HL-60 (cell line): ENCODE data around the gene NCOR2.

Source experiments
- DNase-seq, 2 experiments: peaks; one replicate each; pipeline ENCODE4 v3.0.0-alpha.2; 2010 to 2020; ENCODE audit warnings: low read depth in 1 of 2, low spot score in 1 of 2
- H3K27ac ChIP-seq: fragments of 250-450 bp; sonication (Bioruptor Pico); replicated peaks from 2 replicates; pipeline ENCODE4 v1.5.1; 2020; ENCODE audit warnings: mild to moderate bottlenecking, moderate library complexity
- H3K27me3 ChIP-seq: fragments of 250-450 bp; sonication (Bioruptor Pico); 2 replicates; pipeline ENCODE4 v1.5.1; 2021; ENCODE audit warnings: mild to moderate bottlenecking, moderate library complexity; ENCODE audit not compliant: insufficient read depth, poor library complexity, severe bottlenecking
- H3K4me3 ChIP-seq: replicated peaks from 2 replicates; pipeline ENCODE4 v1.5.1; 2011; ENCODE audit warnings: mild to moderate bottlenecking, control low read depth, low read length; ENCODE audit not compliant: insufficient read depth
- GABPA ChIP-seq: IDR thresholded peaks from 2 replicates; pipeline ENCODE4 v1.6.1; 2012; ENCODE audit warnings: low read depth
- POLR2AphosphoS5 ChIP-seq: IDR thresholded peaks from 2 replicates; pipeline ENCODE4 v1.6.1; 2012; ENCODE audit warnings: low read depth
- SPI1 ChIP-seq: IDR thresholded peaks from 2 replicates; pipeline ENCODE4 v1.6.1; 2012; ENCODE audit warnings: low read depth, mild to moderate bottlenecking, borderline replicate concordance
- TF ChIP-seq, protein P1 (sequence below): IDR thresholded peaks from one replicate; pipeline ENCODE4 v1.5.1; 2011; ENCODE audit warnings: low read length, control low read depth, inconsistent platforms; ENCODE audit not compliant: insufficient read depth
- TF ChIP-seq, protein P2 (sequence below): IDR thresholded peaks from 2 replicates; pipeline ENCODE4 v1.6.1; 2012; ENCODE audit warnings: low read depth; ENCODE audit not compliant: insufficient replicate concordance

NCOR2 gene

DNA sequence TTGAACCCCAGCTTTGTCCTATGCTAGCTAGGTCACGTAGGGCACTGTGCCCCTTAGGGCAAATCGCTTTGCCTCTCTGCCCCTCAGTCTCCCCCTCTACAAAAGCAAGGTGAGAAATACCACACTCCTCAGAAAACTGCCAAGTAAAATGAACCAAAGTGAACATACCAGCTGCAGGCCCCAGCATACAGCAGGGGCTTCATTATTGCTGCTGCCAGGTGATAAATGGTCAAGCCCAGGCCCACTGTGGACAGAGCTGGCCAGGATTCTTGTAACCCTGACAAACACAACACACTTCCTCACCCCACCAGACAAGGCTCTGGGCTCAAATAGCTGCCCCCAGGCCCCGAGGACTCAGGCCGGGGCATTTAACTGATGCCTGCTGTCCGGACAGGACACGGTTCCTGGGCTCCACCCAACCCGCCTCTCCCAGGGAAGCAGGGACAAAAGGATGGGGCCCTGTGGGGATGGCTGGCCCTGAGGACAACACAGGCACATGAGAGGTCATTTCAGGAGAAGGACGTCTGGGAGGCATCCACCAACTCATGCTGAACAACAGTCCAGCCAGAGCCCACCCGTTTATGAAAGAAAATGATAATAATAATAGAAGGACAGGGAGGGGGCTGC is 36.7 kb downstream of the NCOR2 start:
- TF ChIP-seq, protein P1, sequence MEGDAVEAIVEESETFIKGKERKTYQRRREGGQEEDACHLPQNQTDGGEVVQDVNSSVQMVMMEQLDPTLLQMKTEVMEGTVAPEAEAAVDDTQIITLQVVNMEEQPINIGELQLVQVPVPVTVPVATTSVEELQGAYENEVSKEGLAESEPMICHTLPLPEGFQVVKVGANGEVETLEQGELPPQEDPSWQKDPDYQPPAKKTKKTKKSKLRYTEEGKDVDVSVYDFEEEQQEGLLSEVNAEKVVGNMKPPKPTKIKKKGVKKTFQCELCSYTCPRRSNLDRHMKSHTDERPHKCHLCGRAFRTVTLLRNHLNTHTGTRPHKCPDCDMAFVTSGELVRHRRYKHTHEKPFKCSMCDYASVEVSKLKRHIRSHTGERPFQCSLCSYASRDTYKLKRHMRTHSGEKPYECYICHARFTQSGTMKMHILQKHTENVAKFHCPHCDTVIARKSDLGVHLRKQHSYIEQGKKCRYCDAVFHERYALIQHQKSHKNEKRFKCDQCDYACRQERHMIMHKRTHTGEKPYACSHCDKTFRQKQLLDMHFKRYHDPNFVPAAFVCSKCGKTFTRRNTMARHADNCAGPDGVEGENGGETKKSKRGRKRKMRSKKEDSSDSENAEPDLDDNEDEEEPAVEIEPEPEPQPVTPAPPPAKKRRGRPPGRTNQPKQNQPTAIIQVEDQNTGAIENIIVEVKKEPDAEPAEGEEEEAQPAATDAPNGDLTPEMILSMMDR, result no peak
- no peak for TF ChIP-seq SPI1
- no peak for TF ChIP-seq POLR2AphosphoS5
- no peak for TF ChIP-seq GABPA
- TF ChIP-seq, protein P2, sequence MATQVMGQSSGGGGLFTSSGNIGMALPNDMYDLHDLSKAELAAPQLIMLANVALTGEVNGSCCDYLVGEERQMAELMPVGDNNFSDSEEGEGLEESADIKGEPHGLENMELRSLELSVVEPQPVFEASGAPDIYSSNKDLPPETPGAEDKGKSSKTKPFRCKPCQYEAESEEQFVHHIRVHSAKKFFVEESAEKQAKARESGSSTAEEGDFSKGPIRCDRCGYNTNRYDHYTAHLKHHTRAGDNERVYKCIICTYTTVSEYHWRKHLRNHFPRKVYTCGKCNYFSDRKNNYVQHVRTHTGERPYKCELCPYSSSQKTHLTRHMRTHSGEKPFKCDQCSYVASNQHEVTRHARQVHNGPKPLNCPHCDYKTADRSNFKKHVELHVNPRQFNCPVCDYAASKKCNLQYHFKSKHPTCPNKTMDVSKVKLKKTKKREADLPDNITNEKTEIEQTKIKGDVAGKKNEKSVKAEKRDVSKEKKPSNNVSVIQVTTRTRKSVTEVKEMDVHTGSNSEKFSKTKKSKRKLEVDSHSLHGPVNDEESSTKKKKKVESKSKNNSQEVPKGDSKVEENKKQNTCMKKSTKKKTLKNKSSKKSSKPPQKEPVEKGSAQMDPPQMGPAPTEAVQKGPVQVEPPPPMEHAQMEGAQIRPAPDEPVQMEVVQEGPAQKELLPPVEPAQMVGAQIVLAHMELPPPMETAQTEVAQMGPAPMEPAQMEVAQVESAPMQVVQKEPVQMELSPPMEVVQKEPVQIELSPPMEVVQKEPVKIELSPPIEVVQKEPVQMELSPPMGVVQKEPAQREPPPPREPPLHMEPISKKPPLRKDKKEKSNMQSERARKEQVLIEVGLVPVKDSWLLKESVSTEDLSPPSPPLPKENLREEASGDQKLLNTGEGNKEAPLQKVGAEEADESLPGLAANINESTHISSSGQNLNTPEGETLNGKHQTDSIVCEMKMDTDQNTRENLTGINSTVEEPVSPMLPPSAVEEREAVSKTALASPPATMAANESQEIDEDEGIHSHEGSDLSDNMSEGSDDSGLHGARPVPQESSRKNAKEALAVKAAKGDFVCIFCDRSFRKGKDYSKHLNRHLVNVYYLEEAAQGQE, result no peak
- Histone ChIP-seq H3K27me3 (no peaks in the 10 kb centered on the region), H3K4me3 (no peak overlapping the region), H3K27ac (no peak overlapping the region)
- DNase-seq, result no peak

DNA sequence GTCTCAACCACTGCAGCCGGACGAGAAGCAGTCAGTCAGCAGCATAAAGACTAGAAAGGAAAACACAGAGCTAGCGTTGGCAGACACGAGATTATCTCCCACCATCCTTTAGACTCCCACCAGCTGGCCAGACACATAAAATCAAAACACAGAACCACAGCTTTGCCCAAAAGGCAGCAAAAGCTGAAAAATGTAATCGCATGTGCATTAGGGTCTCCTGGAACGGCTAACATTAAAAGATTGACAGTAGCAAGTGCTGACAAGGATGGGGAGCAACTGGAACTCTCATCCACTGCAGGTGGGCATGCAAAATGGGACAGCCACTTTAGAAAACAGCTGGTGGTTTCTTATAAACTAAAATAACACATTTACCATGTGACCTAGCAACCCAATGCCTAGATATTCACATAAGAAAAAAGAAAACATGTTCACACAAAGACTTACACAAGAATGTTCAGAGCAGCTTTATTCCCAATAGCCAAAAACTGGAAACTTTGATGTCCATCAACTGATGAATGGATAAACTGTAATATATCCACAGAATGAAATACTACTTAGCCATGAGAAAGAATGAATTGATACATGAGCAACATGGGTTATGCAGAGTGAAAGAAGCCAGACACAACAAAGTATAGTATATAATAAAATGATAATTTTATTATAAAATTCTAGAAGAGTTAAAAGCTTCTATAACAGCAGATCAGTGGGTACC is 37.7 kb downstream of the NCOR2 start:
- Histone ChIP-seq H3K4me3 (no peak overlapping the region), H3K27ac (no peak overlapping the region)

DNA sequence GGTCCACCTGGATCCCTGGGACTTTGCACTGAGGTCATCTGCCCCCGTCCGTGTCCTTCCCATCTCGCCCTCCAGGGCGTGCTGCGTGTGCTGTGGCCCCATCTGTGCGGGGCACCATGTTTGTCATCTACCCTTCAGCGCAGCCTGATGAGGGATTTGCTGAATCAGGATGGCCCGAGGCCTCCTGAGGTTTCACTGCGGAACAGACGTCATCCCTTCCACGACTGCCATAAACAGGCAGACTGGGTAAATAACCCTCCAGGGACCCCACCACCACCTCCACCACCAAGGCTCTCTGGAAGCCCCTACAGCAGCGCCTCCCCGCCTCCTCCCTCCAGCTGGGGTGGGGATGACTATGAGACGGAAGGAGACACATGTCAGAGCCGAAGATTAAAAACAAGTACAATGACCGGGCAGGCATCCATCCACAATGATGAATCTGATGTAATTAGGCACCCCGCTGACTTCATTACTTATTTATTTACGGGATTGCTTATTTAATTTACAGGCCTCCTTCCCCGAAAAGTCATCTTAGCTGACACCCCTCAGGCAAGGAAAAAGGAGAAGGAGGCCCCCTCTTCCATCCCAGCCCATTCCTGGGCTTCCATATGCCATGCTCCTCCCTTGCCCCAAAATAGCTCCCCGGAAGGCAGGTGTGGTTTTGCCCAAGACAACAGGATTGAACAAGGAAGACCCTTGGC is 39.4 kb downstream of the NCOR2 start:
- no peak overlapping the region for H3K4me3 ChIP-seq
- TF ChIP-seq, protein P1, result no peak
- TF ChIP-seq, protein P2, result no peak
- TF ChIP-seq GABPA (no peak), SPI1 (no peak), POLR2AphosphoS5 (no peak)
- no peak for DNase-seq
- no peaks in the 10 kb centered on the region for H3K27me3 ChIP-seq
- no peak overlapping the region for H3K27ac ChIP-seq

More for the DNA sequence above, 37.7 kb downstream of the NCOR2 start:
- TF ChIP-seq, protein P2, result no peak
- TF ChIP-seq SPI1 (no peak), GABPA (no peak), POLR2AphosphoS5 (no peak)
- TF ChIP-seq, protein P1, result no peak
- DNase-seq, result no peak
- H3K27me3 ChIP-seq, result no peaks in the 10 kb centered on the region
